Ecto neural progenitor cell (in vitro differentiated cells): ENCODE measurements around the gene CUL7.
"Not testable (repeated sequence)": the region's sequence is repeated elsewhere in the genome, so short reads cannot be mapped to it uniquely, and the experiment has no call there.

Experiments
- DNase-seq: peaks from one replicate; pipeline ENCODE4 v3.0.0-alpha.2; 2018; ENCODE audit warnings: low spot score

The CUL7 gene

DNA sequence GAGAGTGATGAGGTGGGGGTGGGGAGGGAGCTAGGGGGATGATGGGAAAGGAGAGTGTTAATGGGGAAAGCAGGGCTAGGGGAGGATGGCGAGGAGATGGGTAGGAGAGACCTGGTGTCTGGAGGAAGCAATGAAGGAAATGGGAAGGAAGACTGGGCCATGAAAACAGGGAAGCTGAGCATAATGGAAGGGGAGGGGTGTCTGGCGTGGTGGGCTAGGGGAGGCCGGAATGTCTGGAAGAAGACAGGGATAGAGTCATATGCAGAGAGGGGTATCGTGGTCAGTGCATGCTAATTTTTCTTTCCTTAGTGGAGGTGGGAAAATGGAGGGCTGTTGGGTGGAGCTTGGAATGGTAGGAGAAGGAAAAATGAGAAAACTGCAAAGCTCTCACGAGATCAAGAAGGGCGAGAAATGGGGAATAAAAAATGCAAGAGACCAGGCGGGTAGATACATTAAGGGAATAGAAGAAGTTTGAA, 39.2 kb downstream of the CUL7 start:
- DNase-seq: no peak

DNA sequence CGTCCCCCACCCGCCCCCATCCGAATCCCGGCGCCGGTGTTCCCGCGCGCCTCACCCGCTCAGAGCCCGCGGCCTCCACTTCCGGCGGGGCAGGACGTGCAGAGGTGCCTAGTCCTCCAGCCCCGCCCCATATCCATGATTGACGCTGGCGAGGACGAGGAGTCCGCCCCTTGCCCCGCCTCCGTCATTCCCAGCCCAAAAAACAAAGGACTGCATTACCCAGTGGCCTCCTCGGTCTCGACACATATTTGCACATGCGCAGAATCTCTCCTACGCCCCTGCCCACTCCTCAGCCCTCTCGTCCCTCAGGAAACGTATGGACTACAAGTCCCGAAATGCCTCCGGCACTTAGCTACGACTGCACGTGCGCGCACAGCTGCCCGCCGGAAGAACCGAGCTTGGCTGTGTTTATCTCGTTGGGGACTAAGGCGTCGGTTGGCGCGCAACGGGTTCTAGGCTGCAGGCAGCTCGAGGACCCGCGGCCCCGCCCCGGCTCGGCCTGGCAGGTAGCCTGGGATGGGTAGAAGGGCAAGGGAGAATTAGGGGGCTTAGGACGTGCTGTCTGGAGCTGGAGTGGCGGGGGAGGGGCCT, 39.7 kb downstream of the CUL7 start, which contains the start of the genes KLHDC3 and MEA1:
Gene KLHDC3 (plus strand): TSS at position 407 of the 591 bp plus-strand sequence. CDS start 2,944 bp downstream, outside the sequence.
Gene MEA1 (minus strand): TSS at position 104 of the 591 bp plus-strand sequence. CDS start 133 bp downstream, outside the sequence.
- DNase-seq: peak; percentile 99

DNA sequence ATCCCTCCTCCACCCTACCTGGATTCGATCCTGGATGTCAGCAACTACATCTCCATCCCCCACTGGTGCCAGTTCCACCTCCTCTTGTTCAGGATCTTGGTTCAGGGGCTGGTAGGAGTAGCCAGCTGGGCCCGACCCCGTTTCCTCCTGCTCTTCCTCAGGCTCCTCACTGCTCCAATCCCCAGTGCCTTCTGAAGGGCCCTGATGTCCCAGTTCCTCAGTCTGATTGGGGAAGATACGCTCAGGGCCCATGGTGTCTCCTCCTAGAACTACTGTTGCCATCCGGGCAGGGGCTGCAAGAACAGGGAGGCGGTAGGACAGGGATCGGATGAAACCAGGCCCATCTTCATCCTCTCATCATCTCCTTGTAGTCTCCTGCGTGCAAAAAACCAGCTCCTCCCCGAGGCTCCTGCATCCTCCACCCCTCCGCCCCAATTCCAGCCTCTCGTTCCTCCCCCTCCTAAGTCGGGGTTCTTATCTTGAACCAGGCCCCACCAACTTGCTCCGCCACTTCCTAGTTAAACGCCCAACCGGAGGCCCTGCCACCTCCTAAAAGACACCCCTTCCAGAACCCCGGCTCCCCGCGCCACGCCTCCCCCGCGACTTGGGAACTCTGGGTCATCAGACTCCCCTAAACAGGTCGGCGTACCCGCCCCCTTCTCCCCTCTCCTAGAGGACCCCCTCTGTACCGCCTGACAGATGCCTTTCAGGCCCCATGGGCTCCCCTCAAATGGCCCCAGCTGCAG, 40.4 kb downstream of the CUL7 start:
- DNase-seq: no peak

DNA sequence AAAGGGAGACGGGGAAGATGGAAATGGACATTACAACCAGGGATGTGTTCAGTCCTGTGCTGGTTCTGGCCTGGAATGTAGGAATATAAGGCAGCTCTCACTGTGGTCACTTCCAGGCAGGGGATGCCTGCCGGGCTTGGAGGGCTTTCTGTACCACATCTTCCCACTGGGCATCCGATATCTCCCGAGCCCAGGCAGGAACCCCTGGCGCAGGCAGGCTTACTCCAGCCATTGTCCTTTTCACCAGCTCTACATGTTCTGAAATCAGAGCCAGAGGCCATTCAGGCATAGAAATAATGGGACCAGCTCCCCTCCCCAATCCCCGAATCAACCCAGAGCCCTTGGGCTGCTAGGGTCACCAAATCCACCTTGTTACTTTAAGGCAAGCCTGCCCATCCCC, 41.3 kb downstream of the CUL7 start:
- DNase-seq: no peak

DNA sequence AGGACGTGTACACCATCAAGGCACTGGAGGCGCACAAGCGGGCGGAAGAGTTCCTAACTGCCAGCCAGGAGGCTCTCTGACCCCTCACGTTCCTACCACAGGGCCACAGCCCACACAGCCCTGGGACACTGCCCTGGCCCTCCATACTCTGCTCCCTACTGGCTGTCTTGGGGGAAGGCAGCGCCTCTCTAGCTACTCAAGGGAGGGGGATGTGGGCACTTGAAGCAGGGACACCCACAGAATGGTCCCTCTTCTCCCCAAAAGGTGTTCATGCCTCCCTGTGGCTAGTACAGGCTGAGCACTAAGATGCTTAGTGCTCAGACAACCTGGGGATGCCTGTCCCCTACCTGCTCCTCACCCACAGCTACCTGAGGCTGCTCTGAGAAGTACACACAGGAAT, 42.4 kb downstream of the CUL7 start:
- DNase-seq: no peak

DNA sequence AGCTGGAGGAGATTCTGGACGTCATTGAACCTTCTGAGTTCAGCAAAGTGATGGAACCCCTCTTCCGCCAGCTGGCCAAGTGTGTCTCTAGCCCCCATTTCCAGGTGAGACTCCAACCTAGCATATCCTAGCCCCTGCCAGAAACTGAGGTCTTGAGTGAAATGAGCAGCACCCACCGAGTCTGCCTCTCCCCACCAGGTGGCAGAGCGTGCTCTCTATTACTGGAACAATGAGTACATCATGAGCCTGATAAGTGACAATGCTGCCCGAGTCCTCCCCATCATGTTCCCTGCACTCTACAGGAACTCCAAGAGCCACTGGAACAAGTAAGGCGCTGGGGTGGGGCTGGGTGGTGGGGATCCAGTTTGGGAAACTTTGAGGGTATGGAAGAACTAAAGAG, 44.5 kb downstream of the CUL7 start:
- DNase-seq: no peak

DNA sequence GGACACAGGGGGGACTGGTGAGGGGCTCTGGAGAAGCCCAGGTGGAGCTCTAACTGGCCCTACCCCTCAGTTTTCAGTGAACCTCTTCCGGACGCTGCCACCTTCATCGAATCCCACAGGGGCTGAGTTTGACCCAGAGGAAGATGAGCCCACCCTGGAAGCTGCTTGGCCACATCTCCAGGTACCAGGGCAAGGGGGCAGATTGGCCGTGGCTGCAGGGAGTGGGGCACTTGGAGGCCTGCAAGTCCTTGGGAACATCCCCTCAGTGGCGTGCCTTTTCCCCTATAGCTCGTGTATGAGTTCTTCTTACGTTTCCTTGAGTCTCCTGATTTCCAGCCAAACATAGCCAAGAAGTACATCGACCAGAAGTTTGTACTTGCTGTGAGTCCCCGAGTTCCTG, 46.5 kb downstream of the CUL7 start:
- no peak for DNase-seq

DNA sequence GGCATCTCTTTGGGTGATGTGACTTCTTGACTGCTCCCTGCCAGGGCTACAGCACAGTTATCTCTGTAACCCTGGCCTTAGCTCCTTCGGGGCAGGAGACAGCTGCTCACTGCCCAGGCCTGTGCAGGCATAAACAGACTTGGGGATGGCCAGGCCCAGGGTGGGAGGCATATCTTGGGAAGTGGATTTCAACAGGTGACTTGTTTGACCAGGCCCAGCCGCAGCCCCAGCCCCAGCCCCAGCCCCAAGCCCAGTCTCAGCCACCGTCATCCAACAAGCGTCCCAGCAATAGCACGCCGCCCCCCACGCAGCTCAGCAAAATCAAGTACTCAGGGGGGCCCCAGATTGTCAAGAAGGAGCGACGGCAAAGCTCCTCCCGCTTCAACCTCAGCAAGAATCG, 47.4 kb downstream of the CUL7 start:
- no peak for DNase-seq

DNA sequence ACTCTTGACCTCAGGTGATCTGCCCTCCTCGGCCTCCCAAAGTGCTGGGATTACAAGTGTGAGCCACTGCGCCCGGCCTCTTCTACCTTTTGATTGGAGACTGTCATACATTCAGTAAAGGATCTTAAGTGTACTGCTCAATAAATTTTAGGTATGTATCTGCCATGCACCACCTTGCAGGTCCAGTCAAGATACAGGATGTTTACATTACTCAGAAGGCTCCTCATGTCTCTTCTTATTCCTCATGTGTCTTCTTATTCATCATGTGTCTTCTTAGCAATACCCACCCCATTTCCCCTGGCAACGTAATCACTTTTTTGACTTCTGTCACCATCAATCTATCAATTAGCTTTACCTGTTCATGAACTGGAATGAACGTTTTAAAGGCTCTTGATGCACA, 47.8 kb downstream of the CUL7 start:
- no peak for DNase-seq

DNA sequence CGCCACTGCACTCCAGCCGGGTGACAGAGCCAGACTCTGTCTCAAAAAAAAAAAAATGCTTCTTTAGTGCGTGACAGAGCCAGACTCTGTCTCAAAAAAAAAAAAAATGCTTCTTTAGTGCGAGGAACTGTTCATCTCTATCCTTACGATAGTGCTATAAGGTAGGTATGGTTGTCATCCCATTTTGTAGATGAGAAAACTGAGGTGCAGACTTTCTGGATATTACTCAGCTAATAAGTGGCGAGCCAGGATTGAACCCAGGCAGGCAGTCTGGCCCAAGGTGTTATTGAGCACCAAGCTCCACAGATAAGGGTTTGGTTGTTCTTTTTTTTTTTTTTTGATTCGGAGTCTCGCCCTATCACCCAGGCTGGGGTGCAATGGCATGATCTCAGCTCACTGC, 51.8 kb downstream of the CUL7 start:
- DNase-seq: no peak

DNA sequence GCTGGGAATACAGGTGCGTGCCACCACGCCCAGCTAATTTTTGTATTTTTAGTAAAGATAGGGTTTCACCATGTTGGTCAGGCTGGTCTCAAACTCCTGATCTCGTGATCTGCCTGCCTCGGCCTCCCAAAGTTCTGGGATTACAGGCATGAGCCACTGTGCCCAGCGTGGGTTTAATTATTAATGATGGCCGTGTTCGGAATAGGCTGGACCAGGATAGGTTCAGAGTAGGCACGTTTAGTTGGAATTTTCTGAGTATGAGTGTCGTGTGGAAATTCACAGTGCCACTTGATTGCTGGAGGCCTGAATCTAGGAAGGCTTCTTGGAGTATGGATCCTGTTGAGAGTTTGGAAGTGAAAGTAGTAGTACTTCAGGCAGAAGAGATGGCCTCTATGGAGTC, 55.4 kb downstream of the CUL7 start:
- DNase-seq: not testable (repeated sequence)

DNA sequence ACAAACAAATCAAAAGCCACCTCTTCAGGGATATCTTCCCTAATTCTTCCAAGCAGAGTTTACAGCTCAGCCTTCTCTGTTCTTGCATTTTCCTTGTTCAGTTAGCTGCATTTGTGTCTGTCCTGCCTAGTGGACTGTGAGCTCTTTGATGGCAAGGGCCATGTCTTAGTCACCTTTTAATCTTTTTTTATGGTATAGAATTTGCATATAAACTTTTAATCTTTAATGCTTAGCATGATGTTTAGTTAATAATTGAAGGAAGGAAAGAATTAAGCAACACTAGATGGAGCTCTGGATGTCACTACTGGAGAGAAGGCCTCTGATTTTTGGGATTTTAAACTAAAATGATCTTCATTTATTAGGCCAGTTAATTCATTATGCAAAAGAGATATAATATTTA, 57.1 kb downstream of the CUL7 start:
- no peak for DNase-seq

DNA sequence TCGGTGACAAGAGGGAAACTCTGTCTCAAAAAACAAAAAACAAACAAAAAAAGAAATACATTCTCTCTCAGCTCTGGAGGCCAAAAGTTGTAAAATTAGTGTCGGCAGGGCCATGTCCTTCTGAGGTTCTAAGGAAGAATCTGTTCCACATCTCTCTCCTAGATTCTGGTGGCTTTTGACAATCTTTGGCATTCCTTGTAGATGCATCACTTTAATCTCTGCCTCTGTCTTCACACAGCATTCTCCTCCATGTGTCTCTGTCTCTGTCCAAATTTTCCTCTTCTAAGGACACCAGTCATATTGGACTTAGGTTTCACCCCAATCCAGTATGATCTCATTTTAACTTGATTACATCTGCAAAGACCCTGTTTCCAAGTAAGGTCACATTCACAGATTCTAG, 60.2 kb downstream of the CUL7 start:
- DNase-seq: no peak

DNA sequence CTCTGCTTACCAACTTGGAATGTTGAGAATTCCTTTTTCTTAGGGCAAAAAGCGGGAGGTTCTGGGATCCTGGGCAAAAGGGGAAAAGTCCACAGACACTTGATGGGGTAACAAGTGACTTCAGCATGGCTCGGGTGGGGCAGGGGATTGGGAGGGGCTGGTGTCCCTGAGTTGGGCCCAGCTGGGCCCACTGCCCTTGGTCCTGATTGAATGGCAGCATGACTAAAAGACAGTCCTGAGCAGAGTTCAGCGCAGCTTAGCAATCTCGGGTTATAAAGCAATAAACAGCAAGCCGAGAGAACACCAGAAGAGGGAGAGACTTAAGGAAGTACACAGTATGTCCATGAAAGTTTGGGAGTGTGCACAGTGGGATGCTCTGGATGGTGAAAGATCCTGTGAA, 63.7 kb downstream of the CUL7 start:
- DNase-seq: no peak

DNA sequence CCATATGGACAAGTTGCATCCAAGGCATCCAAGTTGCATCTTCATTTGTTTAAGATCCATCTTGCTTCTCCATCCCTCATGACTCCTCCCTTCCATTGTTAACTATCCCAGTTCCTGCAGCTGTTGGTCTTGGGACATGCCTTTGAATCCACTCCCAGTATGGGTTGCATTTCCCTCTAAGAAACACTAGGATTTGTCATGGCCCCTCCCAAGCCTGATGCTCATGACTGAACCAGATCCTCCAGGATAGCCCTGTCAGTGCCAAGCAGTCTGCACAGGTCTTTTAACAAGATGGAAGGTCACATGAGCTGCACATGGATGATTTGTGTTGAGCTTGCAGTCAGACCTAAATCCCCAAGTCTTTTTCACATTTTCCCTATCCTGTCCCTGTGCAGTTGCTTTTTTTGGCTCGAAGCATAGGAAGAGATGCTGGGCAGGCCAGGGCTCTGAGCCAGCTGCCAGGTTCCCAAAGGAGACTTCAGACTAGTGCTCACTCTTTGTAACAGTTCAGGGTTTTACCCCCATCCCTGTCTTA, 65.1 kb downstream of the CUL7 start:
- DNase-seq: no peak
